ENCODE measurements around the gene HSPB6.

DNA sequence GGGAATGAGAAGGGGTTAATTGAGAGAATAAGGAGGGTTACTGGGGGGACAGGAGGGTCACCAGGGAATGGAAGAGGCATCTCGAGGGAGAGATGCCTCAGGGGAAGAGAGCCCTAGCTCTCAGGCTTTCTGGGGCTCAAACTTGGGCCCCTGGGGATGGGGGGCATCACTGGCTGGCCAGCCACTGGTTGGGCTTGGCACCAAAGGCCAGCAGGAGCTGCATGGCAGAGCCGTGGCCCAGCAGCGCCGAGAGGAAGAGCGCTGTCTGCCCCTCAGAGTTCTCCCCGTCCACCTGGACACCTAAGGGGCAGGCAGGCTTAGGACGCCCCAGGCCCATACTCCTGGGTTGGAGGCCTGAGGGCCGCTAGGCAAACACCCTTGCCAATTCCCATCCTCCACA is 36.1 kb upstream of the HSPB6 start:
- TF ChIP-seq, protein P1, sequence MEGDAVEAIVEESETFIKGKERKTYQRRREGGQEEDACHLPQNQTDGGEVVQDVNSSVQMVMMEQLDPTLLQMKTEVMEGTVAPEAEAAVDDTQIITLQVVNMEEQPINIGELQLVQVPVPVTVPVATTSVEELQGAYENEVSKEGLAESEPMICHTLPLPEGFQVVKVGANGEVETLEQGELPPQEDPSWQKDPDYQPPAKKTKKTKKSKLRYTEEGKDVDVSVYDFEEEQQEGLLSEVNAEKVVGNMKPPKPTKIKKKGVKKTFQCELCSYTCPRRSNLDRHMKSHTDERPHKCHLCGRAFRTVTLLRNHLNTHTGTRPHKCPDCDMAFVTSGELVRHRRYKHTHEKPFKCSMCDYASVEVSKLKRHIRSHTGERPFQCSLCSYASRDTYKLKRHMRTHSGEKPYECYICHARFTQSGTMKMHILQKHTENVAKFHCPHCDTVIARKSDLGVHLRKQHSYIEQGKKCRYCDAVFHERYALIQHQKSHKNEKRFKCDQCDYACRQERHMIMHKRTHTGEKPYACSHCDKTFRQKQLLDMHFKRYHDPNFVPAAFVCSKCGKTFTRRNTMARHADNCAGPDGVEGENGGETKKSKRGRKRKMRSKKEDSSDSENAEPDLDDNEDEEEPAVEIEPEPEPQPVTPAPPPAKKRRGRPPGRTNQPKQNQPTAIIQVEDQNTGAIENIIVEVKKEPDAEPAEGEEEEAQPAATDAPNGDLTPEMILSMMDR (IDR thresholded peaks at IDR 0.05), result no peak
- TF ChIP-seq ZFX (IDR thresholded peaks at IDR 0.05; ENCODE audit: borderline replicate concordance), result no peak
